H9 (cell line): Measurements from ENCODE around the gene CD5L. TPM values are rescaled to one million over a fixed set of nuclear protein-coding genes. Genes with fewer than 3 reads are reported as not detected.

ENCODE experiments used
- DNase-seq: peaks from one replicate; pipeline ENCODE4 v3.0.0-alpha.2; 2017
- H2AFZ ChIP-seq: one replicate; pipeline ENCODE4 v1.6.1; 2013; ENCODE audit warnings: mild to moderate bottlenecking, low read length, control low read depth, moderate library complexity
- H2AK5ac ChIP-seq: 2 replicates; pipeline ENCODE4 v1.6.1; 2013; ENCODE audit warnings: low read length, control low read depth, mixed read lengths; ENCODE audit not compliant: insufficient read length
- H2BK120ac ChIP-seq: one replicate; pipeline ENCODE4 v1.6.1; 2013; ENCODE audit warnings: low read depth, mild to moderate bottlenecking, low read length, control low read depth, inconsistent platforms; ENCODE audit not compliant: poor library complexity, severe bottlenecking
- H2BK12ac ChIP-seq: 2 replicates; pipeline ENCODE4 v1.6.1; 2013; ENCODE audit warnings: low read length, control low read depth, mixed read lengths, low read depth; ENCODE audit not compliant: insufficient read length
- H2BK15ac ChIP-seq: 2 replicates; pipeline ENCODE4 v1.6.1; 2013; ENCODE audit warnings: low read depth, low read length, control low read depth
- H2BK20ac ChIP-seq: one replicate; pipeline ENCODE4 v1.6.1; 2013; ENCODE audit warnings: low read depth, mild to moderate bottlenecking, low read length, control low read depth, inconsistent platforms; ENCODE audit not compliant: poor library complexity, severe bottlenecking
- H2BK5ac ChIP-seq: 2 replicates; pipeline ENCODE4 v1.6.1; 2013; ENCODE audit warnings: low read length, control low read depth, mixed read lengths; ENCODE audit not compliant: insufficient read length
- H3K14ac ChIP-seq: 2 replicates; pipeline ENCODE4 v1.6.1; 2013; ENCODE audit warnings: low read length, control low read depth; ENCODE audit not compliant: insufficient read depth
- H3K18ac ChIP-seq: 2 replicates; pipeline ENCODE4 v1.6.1; 2013; ENCODE audit warnings: low read depth, mild to moderate bottlenecking, mixed read lengths, low read length, control low read depth; ENCODE audit not compliant: insufficient read length
- H3K23ac ChIP-seq: 2 replicates; pipeline ENCODE4 v1.6.1; 2013; ENCODE audit warnings: low read length, control low read depth, mixed read lengths, low read depth; ENCODE audit not compliant: insufficient read length
- H3K23me2 ChIP-seq: 2 replicates; pipeline ENCODE4 v1.6.1; 2013; ENCODE audit warnings: low read depth, mild to moderate bottlenecking, mixed read lengths, low read length, control low read depth; ENCODE audit not compliant: insufficient read length, poor library complexity, severe bottlenecking
- H3K27ac ChIP-seq: 2 replicates; pipeline ENCODE4 v1.5.1; 2013; ENCODE audit warnings: low read length, control low read depth, mixed read lengths, low read depth; ENCODE audit not compliant: insufficient read length
- H3K27me3 ChIP-seq: 2 replicates; pipeline ENCODE4 v1.6.1; 2013; ENCODE audit warnings: low read length, control low read depth, inconsistent platforms; ENCODE audit not compliant: insufficient read depth
- H3K4ac ChIP-seq: 2 replicates; pipeline ENCODE4 v1.6.1; 2013; ENCODE audit warnings: low read depth, mild to moderate bottlenecking, control low read depth, inconsistent platforms, low read length, moderate library complexity
- H3K4me1 ChIP-seq: 2 replicates; pipeline ENCODE4 v1.6.1; 2013; ENCODE audit warnings: low read length, control low read depth, inconsistent platforms; ENCODE audit not compliant: insufficient read depth
- H3K4me2 ChIP-seq: 2 replicates; pipeline ENCODE4 v1.6.1; 2013; ENCODE audit warnings: low read length, control low read depth, mixed read lengths; ENCODE audit not compliant: insufficient read length, insufficient read depth
- H3K56ac ChIP-seq: 2 replicates; pipeline ENCODE4 v1.6.1; 2013; ENCODE audit warnings: low read depth, mild to moderate bottlenecking, mixed read lengths, low read length, control low read depth; ENCODE audit not compliant: insufficient read length
- H3K79me1 ChIP-seq: 2 replicates; pipeline ENCODE4 v1.6.1; 2013; ENCODE audit warnings: low read depth, mild to moderate bottlenecking, moderate library complexity, low read length, control low read depth, inconsistent platforms; ENCODE audit not compliant: insufficient read depth, poor library complexity, severe bottlenecking
- H3K79me2 ChIP-seq: 2 replicates; pipeline ENCODE4 v1.6.1; 2013; ENCODE audit warnings: low read length, control low read depth, inconsistent platforms; ENCODE audit not compliant: insufficient read depth
- H3K9ac ChIP-seq: 2 replicates; pipeline ENCODE4 v1.6.1; 2013; ENCODE audit warnings: low read length, control low read depth, mixed read lengths; ENCODE audit not compliant: insufficient read length; ENCODE audit errors: extremely low read depth
- H3K9me3 ChIP-seq: one replicate; pipeline ENCODE4 v1.6.1; 2013; ENCODE audit warnings: low read depth, low read length, inconsistent platforms; ENCODE audit not compliant: control insufficient read depth
- H3T11ph ChIP-seq: one replicate; pipeline ENCODE4 v1.6.1; 2013; ENCODE audit warnings: mild to moderate bottlenecking, low read length, control low read depth, inconsistent platforms
- H4K20me1 ChIP-seq: one replicate; pipeline ENCODE4 v1.6.1; 2013; ENCODE audit not compliant: control insufficient read depth, insufficient read length, insufficient read depth
- H4K5ac ChIP-seq: 2 replicates; pipeline ENCODE4 v1.6.1; 2013; ENCODE audit warnings: low read depth, mild to moderate bottlenecking, mixed read lengths, low read length, control low read depth; ENCODE audit not compliant: insufficient read length
- H4K8ac ChIP-seq: replicated peaks from 2 replicates; pipeline ENCODE4 v1.6.1; 2013; ENCODE audit warnings: low read length, control low read depth, mixed read lengths, low read depth; ENCODE audit not compliant: insufficient read length
- H4K91ac ChIP-seq: 2 replicates; pipeline ENCODE4 v1.6.1; 2013; ENCODE audit warnings: low read depth, mild to moderate bottlenecking, moderate library complexity, mixed read lengths, low read length, control low read depth; ENCODE audit not compliant: insufficient read length
- H3K27ac Mint-ChIP-seq, 3 experiments: 2 replicates in 2 of 3; 3 replicates in 1 of 3; pipeline ENCODE4 v1.8.0; 2020 to 2021; ENCODE audit warnings: mixed read lengths in 3 of 3, mild to moderate bottlenecking in 1 of 3, moderate library complexity in 1 of 3
- H3K27me3 Mint-ChIP-seq: 2 replicates; pipeline ENCODE4 v1.8.0; 2021; ENCODE audit warnings: low read depth, mild to moderate bottlenecking, moderate library complexity, mixed read lengths
- H3K36me3 Mint-ChIP-seq, 3 experiments: 2 replicates in 2 of 3; 3 replicates in 1 of 3; pipeline ENCODE4 v1.8.0; 2020 to 2021; ENCODE audit warnings: low read depth in 3 of 3, mixed read lengths in 3 of 3; ENCODE audit not compliant: insufficient read depth in 1 of 3
- H3K4me1 Mint-ChIP-seq, 2 experiments: 2 replicates each; pipeline ENCODE4 v1.8.0; 2020; ENCODE audit warnings: mixed read lengths in 2 of 2
- H3K4me3 Mint-ChIP-seq, 2 experiments: 2 replicates in 1 of 2; 3 replicates in 1 of 2; pipeline ENCODE4 v1.8.0; 2020 to 2021; ENCODE audit warnings: mild to moderate bottlenecking in 2 of 2, mixed read lengths in 2 of 2, moderate library complexity in 1 of 2
- H3K9me3 Mint-ChIP-seq, 2 experiments: 2 replicates in 1 of 2; 3 replicates in 1 of 2; pipeline ENCODE4 v1.8.0; 2020; ENCODE audit warnings: mild to moderate bottlenecking in 2 of 2, mixed read lengths in 2 of 2, moderate library complexity in 1 of 2
- WGBS: extraction: QIAGEN DNeasy Blood & Tissue Kit; methylation state at CpG from one replicate; pipeline ENCODE4 v1.1.7; 2013; ENCODE audit warnings: missing lambda C conversion rate, low lambda C conversion rate, mixed read lengths; ENCODE audit not compliant: insufficient read length; ENCODE audit errors: extremely low coverage; 5-methylcytosine and 5-hydroxymethylcytosine counted together
- total RNA-seq: library from RNA; stranded (reverse); gene quantifications from 2 replicates; pipeline ENCODE4 v1.2.1, GENCODE V29; 2021
- TF ChIP-seq, protein P1 (sequence below): fragments of 200-600 bp; sonication (generic); conservative IDR thresholded peaks from 3 replicates; pipeline ENCODE4 v1.8.0; 2021; ENCODE audit warnings: antibody characterized with exemption, mild to moderate bottlenecking

Gene CD5L
- total RNA-seq, 1 experiment from 2014 or later: not detected

DNA sequence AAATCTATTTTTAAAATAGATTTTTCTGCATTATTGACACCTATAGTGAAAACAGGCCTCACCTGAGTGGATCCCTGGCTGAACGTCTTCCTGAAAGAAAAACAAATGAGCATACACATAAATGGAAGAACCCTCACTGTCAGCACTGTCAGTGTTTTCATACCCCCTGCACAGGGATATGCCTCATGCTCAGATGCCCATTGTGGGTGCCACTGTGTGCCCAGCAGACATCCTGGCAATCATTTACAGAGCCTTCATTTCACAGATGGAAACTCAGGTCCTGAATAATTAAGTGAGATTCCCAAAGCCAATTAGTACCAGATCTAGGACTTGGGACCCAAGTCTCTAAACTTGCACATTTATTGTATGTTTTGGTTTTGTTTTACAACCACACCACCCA, 41.6 kb downstream of the CD5L start:
- Histone ChIP-seq H3K14ac (no peak overlapping the region), H3K4me2 (no peak overlapping the region), H2AFZ (no peak overlapping the region), H2BK12ac (no peak overlapping the region), H3K18ac (no peak overlapping the region), H2BK5ac (no peak overlapping the region), H4K5ac (no peak overlapping the region), H3K79me2 (no peaks in the 10 kb centered on the region), H3K4ac (no peak overlapping the region), H3K4me1 (no peaks in the 10 kb centered on the region), H2BK120ac (no peak overlapping the region), H3K79me1 (no peaks in the 10 kb centered on the region), H2BK20ac (no peak overlapping the region), H4K20me1 (no peaks in the 10 kb centered on the region), H4K8ac (no peak overlapping the region), H3K9ac (no peak overlapping the region), H3K27ac (no peak overlapping the region), H3T11ph (no peak overlapping the region), H2BK15ac (no peak overlapping the region), H3K9me3 (no peaks in the 10 kb centered on the region), H4K91ac (no peak overlapping the region), H3K23ac (no peak overlapping the region), H2AK5ac (no peak overlapping the region), H3K56ac (no peak overlapping the region), H3K27me3 (no peaks in the 10 kb centered on the region), H3K23me2 (no peaks in the 10 kb centered on the region)
- TF ChIP-seq, protein P1, sequence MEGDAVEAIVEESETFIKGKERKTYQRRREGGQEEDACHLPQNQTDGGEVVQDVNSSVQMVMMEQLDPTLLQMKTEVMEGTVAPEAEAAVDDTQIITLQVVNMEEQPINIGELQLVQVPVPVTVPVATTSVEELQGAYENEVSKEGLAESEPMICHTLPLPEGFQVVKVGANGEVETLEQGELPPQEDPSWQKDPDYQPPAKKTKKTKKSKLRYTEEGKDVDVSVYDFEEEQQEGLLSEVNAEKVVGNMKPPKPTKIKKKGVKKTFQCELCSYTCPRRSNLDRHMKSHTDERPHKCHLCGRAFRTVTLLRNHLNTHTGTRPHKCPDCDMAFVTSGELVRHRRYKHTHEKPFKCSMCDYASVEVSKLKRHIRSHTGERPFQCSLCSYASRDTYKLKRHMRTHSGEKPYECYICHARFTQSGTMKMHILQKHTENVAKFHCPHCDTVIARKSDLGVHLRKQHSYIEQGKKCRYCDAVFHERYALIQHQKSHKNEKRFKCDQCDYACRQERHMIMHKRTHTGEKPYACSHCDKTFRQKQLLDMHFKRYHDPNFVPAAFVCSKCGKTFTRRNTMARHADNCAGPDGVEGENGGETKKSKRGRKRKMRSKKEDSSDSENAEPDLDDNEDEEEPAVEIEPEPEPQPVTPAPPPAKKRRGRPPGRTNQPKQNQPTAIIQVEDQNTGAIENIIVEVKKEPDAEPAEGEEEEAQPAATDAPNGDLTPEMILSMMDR: no peak
- no CpG with 5 or more reads among the region's 1 CpG for WGBS
- no peak overlapping the region for H3K27ac Mint-ChIP-seq
- no peak overlapping the region for H3K4me3 Mint-ChIP-seq
- no peaks in the 10 kb centered on the region; a peak in 1 of 5 replicates for H3K9me3 Mint-ChIP-seq
- no peaks in the 10 kb centered on the region for H3K36me3 Mint-ChIP-seq
- H3K4me1 Mint-ChIP-seq: no peaks in the 10 kb centered on the region
- H3K27me3 Mint-ChIP-seq: peaks cover 1% of the 10 kb centered on the region
- no peak for DNase-seq
